K562 (cell line): ENCODE results near the gene PPM1G. TPM values are rescaled to one million over a fixed set of nuclear protein-coding genes. Genes with fewer than 3 reads are reported as not detected.
A peak's percentile ranks its signal among the peaks of the same experiment; 100 is the strongest.

Experiments
- BRF2 ChIP-seq: IDR thresholded peaks from 3 replicates; pipeline ENCODE4 v1.6.1; 2011; ENCODE audit warnings: borderline replicate concordance, mild to moderate bottlenecking; ENCODE audit not compliant: insufficient read length, insufficient read depth
- CCAR2 ChIP-seq: fragments of 200-400 bp; formaldehyde crosslinking; IDR thresholded peaks from 2 replicates; pipeline ENCODE4 v1.6.1; 2017; ENCODE audit warnings: mild to moderate bottlenecking, low read depth, low read length
- CHCHD3 ChIP-seq: fragments of 250-450 bp; sonication (Bioruptor Pico); IDR thresholded peaks from 2 replicates; pipeline ENCODE4 v2.1.2; 2022; ENCODE audit warnings: mild to moderate bottlenecking
- HCFC1 ChIP-seq: IDR thresholded peaks from 2 replicates; pipeline ENCODE4 v1.6.1; 2012; ENCODE audit warnings: low read depth, low read length, improper control_type of control experiment
- MAFK ChIP-seq: IDR thresholded peaks from 2 replicates; pipeline ENCODE4 v1.6.1; 2011; ENCODE audit warnings: low read length, improper control_type of control experiment
- NCOA4 ChIP-seq: fragments of 450-650 bp; IDR thresholded peaks from 2 replicates; pipeline ENCODE4 v1.6.1; 2018; ENCODE audit warnings: mild to moderate bottlenecking; ENCODE audit not compliant: partially characterized antibody
- SIRT6 ChIP-seq: IDR thresholded peaks from one replicate; pipeline ENCODE4 v1.6.1; 2012; ENCODE audit warnings: low read depth, mild to moderate bottlenecking, control low read depth, inconsistent platforms, low read length, moderate library complexity
- SP1 ChIP-seq: sonication (generic); formaldehyde crosslinking; IDR thresholded peaks from 2 replicates; pipeline ENCODE4 v1.8.1; 2022; ENCODE audit warnings: mild to moderate bottlenecking, missing genetic modification reagents
- TRIM28 ChIP-seq: fragments of 450-650 bp; IDR thresholded peaks from 2 replicates; pipeline ENCODE4 v1.6.1; 2017
- USF2 ChIP-seq: sonication (generic); formaldehyde crosslinking; IDR thresholded peaks from 2 replicates; pipeline ENCODE4 v1.5.0; 2020; ENCODE audit warnings: missing genetic modification reagents
- WHSC1 ChIP-seq: IDR thresholded peaks from one replicate; pipeline ENCODE4 v1.6.1; 2012; ENCODE audit warnings: low read length, control low read depth, inconsistent platforms
- ZHX1 ChIP-seq: fragments of 150-350 bp; conservative IDR thresholded peaks from 2 replicates; pipeline ENCODE4 v1.6.1; 2014; ENCODE audit warnings: low read length
- ZNF589 ChIP-seq: fragments of 200-800 bp; sonication (Bioruptor generic); IDR thresholded peaks from 2 replicates; pipeline ENCODE4 v1.6.1; 2016; ENCODE audit warnings: low read depth, missing genetic modification characterization, missing compliant biosample characterization
- ZNF717 ChIP-seq: fragments of 250-450 bp; sonication (Bioruptor Pico); IDR thresholded peaks from 2 replicates; pipeline ENCODE4 v1.5.0; 2021
- polyA plus RNA-seq, 8 experiments: library from polyadenylated mRNA; depleted of rRNA in 4 of 8; stranded (reverse) in 5 of 8; unstranded in 3 of 8; fragments of >200 nt; fragmentation: Nextera tagmentation in 2 of 8; fragmentation: Illumina TruSeq in 1 of 8; extraction: Ambion mirVana in 2 of 8; extraction: Trizol in 1 of 8; gene quantifications; 2 replicates each; pipeline versions ENCODE4 v1.2.1 to v1.2.3, GENCODE V29; 2011 to 2014; ENCODE audit warnings: inconsistent platforms in 1 of 8, missing spikeins in 1 of 8
- total RNA-seq, 7 experiments: library from RNA; depleted of rRNA in 6 of 7; stranded (reverse); fragments of >200 nt in 6 of 7; fragmentation: Illumina TruSeq in 2 of 7; extraction: Trizol in 2 of 7; gene quantifications; 2 replicates each; pipeline versions ENCODE4 v1.2.1 to v1.2.3, GENCODE V29; 2011 to 2021; ENCODE audit warnings: low replicate concordance in 1 of 7
- TF ChIP-seq, protein P1 (sequence below): fragments of 450-650 bp; IDR thresholded peaks from 2 replicates; pipeline ENCODE4 v1.6.1; 2016
- TF ChIP-seq, protein P2 (sequence below): sonication (generic); formaldehyde crosslinking; IDR thresholded peaks from 2 replicates; pipeline ENCODE4 v1.4.0; 2020; ENCODE audit warnings: mild to moderate bottlenecking, missing genetic modification reagents
- TF ChIP-seq, protein P3 (sequence below): fragments of 450-650 bp; IDR thresholded peaks from 2 replicates; pipeline ENCODE4 v1.7.1; 2018; ENCODE audit warnings: mild to moderate bottlenecking, low read depth; ENCODE audit not compliant: partially characterized antibody

PPM1G gene
- total and polyA plus RNA-seq, 9 of the 15 experiments (the other 6 are each of a cell fraction or from before 2014, with no cell fraction given): 61.7 to 230 (median 153) TPM

- TF ChIP-seq, protein P1, sequence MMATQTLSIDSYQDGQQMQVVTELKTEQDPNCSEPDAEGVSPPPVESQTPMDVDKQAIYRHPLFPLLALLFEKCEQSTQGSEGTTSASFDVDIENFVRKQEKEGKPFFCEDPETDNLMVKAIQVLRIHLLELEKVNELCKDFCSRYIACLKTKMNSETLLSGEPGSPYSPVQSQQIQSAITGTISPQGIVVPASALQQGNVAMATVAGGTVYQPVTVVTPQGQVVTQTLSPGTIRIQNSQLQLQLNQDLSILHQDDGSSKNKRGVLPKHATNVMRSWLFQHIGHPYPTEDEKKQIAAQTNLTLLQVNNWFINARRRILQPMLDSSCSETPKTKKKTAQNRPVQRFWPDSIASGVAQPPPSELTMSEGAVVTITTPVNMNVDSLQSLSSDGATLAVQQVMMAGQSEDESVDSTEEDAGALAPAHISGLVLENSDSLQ: peak; percentile 68
- TF ChIP-seq NCOA4 (no peak), TRIM28 (peak; percentile 66; the same call in 1 of the 2 replicates), ZNF589 (CRISPR knock-in tag) (no peak), ZHX1 (0 out of 2 replicates have a peak, but pooled peaks have one; percentile 4), WHSC1 (no peak), ZNF717 (no peak), CCAR2 (no peak), SIRT6 (no peak), SP1 (CRISPR knock-in tag) (peak; percentile 76), BRF2 (no peak), HCFC1 (peak; percentile 89), MAFK (no peak), USF2 (CRISPR knock-in tag) (peak; percentile 27), CHCHD3 (CRISPR knock-in tag) (no peak)
- TF ChIP-seq, protein P2, sequence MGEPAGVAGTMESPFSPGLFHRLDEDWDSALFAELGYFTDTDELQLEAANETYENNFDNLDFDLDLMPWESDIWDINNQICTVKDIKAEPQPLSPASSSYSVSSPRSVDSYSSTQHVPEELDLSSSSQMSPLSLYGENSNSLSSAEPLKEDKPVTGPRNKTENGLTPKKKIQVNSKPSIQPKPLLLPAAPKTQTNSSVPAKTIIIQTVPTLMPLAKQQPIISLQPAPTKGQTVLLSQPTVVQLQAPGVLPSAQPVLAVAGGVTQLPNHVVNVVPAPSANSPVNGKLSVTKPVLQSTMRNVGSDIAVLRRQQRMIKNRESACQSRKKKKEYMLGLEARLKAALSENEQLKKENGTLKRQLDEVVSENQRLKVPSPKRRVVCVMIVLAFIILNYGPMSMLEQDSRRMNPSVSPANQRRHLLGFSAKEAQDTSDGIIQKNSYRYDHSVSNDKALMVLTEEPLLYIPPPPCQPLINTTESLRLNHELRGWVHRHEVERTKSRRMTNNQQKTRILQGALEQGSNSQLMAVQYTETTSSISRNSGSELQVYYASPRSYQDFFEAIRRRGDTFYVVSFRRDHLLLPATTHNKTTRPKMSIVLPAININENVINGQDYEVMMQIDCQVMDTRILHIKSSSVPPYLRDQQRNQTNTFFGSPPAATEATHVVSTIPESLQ: no peak
- TF ChIP-seq, protein P3, sequence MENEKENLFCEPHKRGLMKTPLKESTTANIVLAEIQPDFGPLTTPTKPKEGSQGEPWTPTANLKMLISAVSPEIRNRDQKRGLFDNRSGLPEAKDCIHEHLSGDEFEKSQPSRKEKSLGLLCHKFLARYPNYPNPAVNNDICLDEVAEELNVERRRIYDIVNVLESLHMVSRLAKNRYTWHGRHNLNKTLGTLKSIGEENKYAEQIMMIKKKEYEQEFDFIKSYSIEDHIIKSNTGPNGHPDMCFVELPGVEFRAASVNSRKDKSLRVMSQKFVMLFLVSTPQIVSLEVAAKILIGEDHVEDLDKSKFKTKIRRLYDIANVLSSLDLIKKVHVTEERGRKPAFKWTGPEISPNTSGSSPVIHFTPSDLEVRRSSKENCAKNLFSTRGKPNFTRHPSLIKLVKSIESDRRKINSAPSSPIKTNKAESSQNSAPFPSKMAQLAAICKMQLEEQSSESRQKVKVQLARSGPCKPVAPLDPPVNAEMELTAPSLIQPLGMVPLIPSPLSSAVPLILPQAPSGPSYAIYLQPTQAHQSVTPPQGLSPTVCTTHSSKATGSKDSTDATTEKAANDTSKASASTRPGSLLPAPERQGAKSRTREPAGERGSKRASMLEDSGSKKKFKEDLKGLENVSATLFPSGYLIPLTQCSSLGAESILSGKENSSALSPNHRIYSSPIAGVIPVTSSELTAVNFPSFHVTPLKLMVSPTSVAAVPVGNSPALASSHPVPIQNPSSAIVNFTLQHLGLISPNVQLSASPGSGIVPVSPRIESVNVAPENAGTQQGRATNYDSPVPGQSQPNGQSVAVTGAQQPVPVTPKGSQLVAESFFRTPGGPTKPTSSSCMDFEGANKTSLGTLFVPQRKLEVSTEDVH: peak; percentile 85
Measured at GRCh38 chr2:27356382-27357181, 52.8 kb downstream of the PPM1G start, which contains the start of gene GTF3C2 (continued).
